CD4-positive, alpha-beta T cell (primary cell): Measurements from ENCODE around the gene CALHM2. TPM values are rescaled to one million over a fixed set of nuclear protein-coding genes. Genes with fewer than 3 reads are reported as not detected.

Source experiments
- ATAC-seq: fragments of 200-7000 bp; cut with Tn5 transposase; one replicate; pipeline ENCODE4 v1.10.0; 2022; ENCODE audit warnings: mild to moderate bottlenecking; ENCODE audit not compliant: poor library complexity
- CTCF ChIA-PET: fragments of 350-600 bp; sonication (Branson Sonifier 250); formaldehyde crosslinking; loops from one replicate; lab custom pipeline; 2021; ENCODE audit warnings: antibody characterized with exemption, inconsistent platforms; lab: Charles Lee
- POLR2A ChIA-PET: fragments of 350-600 bp; sonication (Branson Sonifier 250); formaldehyde crosslinking; loops from one replicate; lab custom pipeline; 2021; ENCODE audit warnings: antibody characterized with exemption, inconsistent platforms; lab: Charles Lee
- DNase-seq, 14 experiments: peaks; one replicate each; pipeline ENCODE4 v3.0.0-alpha.2; 2013 to 2020; ENCODE audit warnings: mixed read lengths in 2 of 14
- H3K27ac ChIP-seq, 2 donors: one replicate each; pipeline versions ENCODE4 v1.5.1 to v1.7.0; 2013; ENCODE audit warnings: low read length in 2 of 2, low read depth in 1 of 2, mild to moderate bottlenecking in 1 of 2
- H3K27me3 ChIP-seq, 2 experiments: 1 replicate in 1 of 2; 2 replicates in 1 of 2; pipeline versions ENCODE4 v1.6.1 to v1.7.0; 2013; ENCODE audit warnings: low read length in 2 of 2, control low read depth in 1 of 2, mild to moderate bottlenecking in 1 of 2, moderate library complexity in 1 of 2; ENCODE audit not compliant: insufficient read depth in 2 of 2, control insufficient read depth in 1 of 2
- H3K36me3 ChIP-seq: one replicate; pipeline ENCODE4 v1.6.1; 2013; ENCODE audit warnings: low read length, control low read depth; ENCODE audit not compliant: insufficient read depth
- H3K4me1 ChIP-seq: one replicate; pipeline ENCODE4 v1.6.1; 2013; ENCODE audit warnings: low read length, control low read depth; ENCODE audit not compliant: insufficient read depth
- H3K4me3 ChIP-seq: one replicate; pipeline ENCODE4 v1.5.1; 2013; ENCODE audit warnings: mild to moderate bottlenecking, low read length, moderate library complexity
- H3K9me3 ChIP-seq, 2 experiments: 1 replicate in 1 of 2; 2 replicates in 1 of 2; pipeline versions ENCODE4 v1.6.1 to v1.7.0; 2013; ENCODE audit warnings: low read length in 2 of 2, mild to moderate bottlenecking in 2 of 2, control low read depth in 1 of 2, moderate library complexity in 1 of 2; ENCODE audit not compliant: control insufficient read depth in 1 of 2, insufficient read depth in 1 of 2
- H3K27ac Mint-ChIP-seq: one replicate; pipeline ENCODE4 v1.8.0; 2020; ENCODE audit warnings: mixed read lengths
- H3K27me3 Mint-ChIP-seq: one replicate; pipeline ENCODE4 v1.8.0; 2021; ENCODE audit warnings: mixed read lengths
- H3K36me3 Mint-ChIP-seq: one replicate; pipeline ENCODE4 v1.8.0; 2021; ENCODE audit warnings: low read depth, mixed read lengths
- H3K4me1 Mint-ChIP-seq: one replicate; pipeline ENCODE4 v1.8.0; 2021; ENCODE audit warnings: low read depth, mixed read lengths
- H3K4me3 Mint-ChIP-seq: one replicate; pipeline ENCODE4 v1.8.0; 2020; ENCODE audit warnings: mild to moderate bottlenecking, mixed read lengths
- H3K9me3 Mint-ChIP-seq: one replicate; pipeline ENCODE4 v1.8.0; 2020; ENCODE audit warnings: mixed read lengths
- intact Hi-C, 2 experiments: fragments of 100-400 bp; cut with DNase I in 1 of 2; cut with micrococcal nuclease in 1 of 2; formaldehyde crosslinking; loops; one replicate each; pipeline versions ENCODE4 v1.15.1 to v1.9.0; 2023 to 2025; cut with DNase I, micrococcal nuclease
- total RNA-seq, 174 experiments: library from RNA in 2 of 174; stranded (reverse) in 2 of 174; gene quantifications; one replicate each; pipeline ENCODE4 v1.2.3 and lab custom pipeline; 2021 to 2026
- TF ChIP-seq, protein P1 (sequence below): fragments of 200-600 bp; IDR thresholded peaks from one replicate; pipeline ENCODE4 v1.8.0; 2022; ENCODE audit warnings: antibody characterized with exemption, mild to moderate bottlenecking

CALHM2 gene
- total RNA-seq, 2 experiments from 2014 or later: 3.1 to 4.0 TPM

DNA sequence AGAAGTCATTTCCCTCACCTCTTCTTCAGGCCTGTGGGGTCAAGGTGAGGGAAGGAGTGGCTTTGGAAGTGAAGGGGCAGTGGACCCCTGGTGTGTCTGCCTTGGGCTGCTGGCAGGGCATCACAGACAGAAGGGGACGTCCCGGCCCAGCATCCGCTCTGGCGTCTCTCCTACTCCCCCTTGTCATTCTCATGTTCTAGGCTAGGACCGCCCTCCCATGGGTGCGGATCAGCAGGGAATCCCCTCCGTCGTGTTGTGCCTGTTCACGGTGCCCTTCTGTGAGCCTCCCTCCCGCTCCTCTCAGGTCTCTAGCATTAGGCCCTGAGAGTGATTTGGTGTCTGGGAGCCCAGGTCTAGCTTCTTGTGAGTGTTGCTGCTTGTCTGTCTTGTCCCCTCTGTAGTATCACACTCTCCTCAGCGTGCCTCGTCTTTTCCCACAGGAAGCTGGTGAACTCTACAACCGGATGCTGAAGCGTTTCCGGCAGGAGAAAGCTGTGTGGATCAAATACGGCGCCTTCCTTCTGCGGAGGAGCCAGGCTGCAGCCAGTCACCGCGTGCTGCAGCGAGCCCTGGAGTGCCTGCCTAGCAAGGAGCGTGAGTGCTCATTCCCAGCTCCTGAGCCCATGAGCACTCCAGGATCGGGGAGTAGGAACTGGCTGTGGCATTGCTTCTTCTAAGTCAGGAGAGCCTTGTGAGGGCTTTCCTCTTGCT lies 8.5 kb downstream of the CALHM2 start:
- DNase-seq (no peak), ATAC-seq (no peak)
- no peak overlapping the region for H3K4me3 Mint-ChIP-seq
- no peaks in the 10 kb centered on the region for H3K9me3 ChIP-seq
- TF ChIP-seq, protein P1, sequence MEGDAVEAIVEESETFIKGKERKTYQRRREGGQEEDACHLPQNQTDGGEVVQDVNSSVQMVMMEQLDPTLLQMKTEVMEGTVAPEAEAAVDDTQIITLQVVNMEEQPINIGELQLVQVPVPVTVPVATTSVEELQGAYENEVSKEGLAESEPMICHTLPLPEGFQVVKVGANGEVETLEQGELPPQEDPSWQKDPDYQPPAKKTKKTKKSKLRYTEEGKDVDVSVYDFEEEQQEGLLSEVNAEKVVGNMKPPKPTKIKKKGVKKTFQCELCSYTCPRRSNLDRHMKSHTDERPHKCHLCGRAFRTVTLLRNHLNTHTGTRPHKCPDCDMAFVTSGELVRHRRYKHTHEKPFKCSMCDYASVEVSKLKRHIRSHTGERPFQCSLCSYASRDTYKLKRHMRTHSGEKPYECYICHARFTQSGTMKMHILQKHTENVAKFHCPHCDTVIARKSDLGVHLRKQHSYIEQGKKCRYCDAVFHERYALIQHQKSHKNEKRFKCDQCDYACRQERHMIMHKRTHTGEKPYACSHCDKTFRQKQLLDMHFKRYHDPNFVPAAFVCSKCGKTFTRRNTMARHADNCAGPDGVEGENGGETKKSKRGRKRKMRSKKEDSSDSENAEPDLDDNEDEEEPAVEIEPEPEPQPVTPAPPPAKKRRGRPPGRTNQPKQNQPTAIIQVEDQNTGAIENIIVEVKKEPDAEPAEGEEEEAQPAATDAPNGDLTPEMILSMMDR: no peak
- peaks cover 2% of the 10 kb centered on the region for H3K4me1 Mint-ChIP-seq
- H3K27me3 Mint-ChIP-seq: no peaks in the 10 kb centered on the region
- ChIA-PET CTCF (no interaction called here), POLR2A (no interaction called here)
- no peaks in the 10 kb centered on the region for H3K27me3 ChIP-seq
- peaks cover 90% of the 10 kb centered on the region for H3K36me3 Mint-ChIP-seq
- no peak overlapping the region for H3K4me3 ChIP-seq
- intact Hi-C loops: no loop called here
- peaks cover 90% of the 10 kb centered on the region for H3K36me3 ChIP-seq
- no peaks in the 10 kb centered on the region for H3K9me3 Mint-ChIP-seq
- H3K4me1 ChIP-seq: peaks cover 21% of the 10 kb centered on the region
- H3K27ac ChIP-seq: no peak overlapping the region
- H3K27ac Mint-ChIP-seq: no peak overlapping the region

DNA sequence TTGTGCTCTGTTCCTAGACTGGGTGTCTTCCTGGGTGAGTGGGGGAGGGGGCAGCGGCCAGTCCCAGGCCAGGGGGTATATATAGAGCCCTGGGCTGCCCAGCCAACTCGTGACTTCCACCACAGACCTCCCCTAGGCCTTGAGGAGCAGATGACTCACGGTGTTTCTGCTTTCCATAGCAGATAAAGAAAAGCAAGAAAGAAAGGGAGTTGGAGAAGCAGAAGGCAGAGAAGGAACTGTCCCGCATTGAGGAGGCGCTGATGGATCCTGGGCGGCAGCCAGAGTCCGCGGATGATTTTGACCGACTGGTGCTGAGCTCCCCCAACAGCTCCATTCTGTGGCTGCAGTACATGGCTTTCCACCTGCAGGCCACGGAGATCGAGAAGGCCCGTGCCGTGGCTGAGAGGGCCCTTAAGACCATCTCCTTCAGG lies 10.1 kb downstream of the CALHM2 start:
- TF ChIP-seq, protein P1: no peak
- H3K27ac ChIP-seq: no peak overlapping the region
- no peak overlapping the region for H3K27ac Mint-ChIP-seq

DNA sequence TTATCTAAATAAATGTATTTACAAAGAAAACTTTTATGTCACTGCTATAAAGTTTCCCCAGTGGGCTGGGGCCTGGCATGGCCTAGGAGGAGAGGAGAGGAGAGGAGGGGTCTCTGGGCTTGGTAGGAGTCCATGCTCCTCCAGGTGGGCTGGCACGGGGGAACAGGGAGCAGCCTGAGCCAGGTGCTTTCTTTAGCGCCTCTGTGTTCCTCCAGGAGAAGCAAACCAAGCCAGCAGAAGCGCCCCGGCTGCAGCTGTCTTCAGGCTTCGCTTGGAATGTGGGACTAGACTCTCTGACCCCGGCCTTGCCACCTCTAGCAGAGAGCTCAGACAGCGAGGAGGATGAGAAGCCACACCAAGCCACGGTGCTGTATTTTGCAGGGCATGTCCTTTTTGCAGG lies 10.6 kb downstream of the CALHM2 start:
- CTCF ChIA-PET: no interaction called here
- no peak for ATAC-seq

More for the DNA sequence above, 10.1 kb downstream of the CALHM2 start:
- no peaks in the 10 kb centered on the region for H3K9me3 ChIP-seq
- no peak for DNase-seq
- Mint-ChIP-seq H3K36me3 (peaks cover 90% of the 10 kb centered on the region), H3K9me3 (no peaks in the 10 kb centered on the region), H3K4me3 (no peak overlapping the region), H3K4me1 (no peaks in the 10 kb centered on the region), H3K27me3 (no peaks in the 10 kb centered on the region)
- H3K36me3 ChIP-seq: peaks cover 93% of the 10 kb centered on the region
- no peaks in the 10 kb centered on the region for H3K27me3 ChIP-seq
- ChIA-PET CTCF (no interaction called here), POLR2A (no interaction called here)
- H3K4me1 ChIP-seq: peaks cover 8% of the 10 kb centered on the region
- intact Hi-C loops: no loop called here
- ATAC-seq: no peak
- H3K4me3 ChIP-seq: no peak overlapping the region

More for the DNA sequence above, 10.6 kb downstream of the CALHM2 start:
- intact Hi-C loops: no loop called here
- no peak overlapping the region for H3K27ac Mint-ChIP-seq
- Histone ChIP-seq H3K27me3 (no peaks in the 10 kb centered on the region), H3K27ac (no peak overlapping the region), H3K36me3 (peaks cover 93% of the 10 kb centered on the region), H3K4me3 (no peak overlapping the region), H3K4me1 (peaks cover 4% of the 10 kb centered on the region), H3K9me3 (no peaks in the 10 kb centered on the region)
- peaks cover 91% of the 10 kb centered on the region for H3K36me3 Mint-ChIP-seq
- TF ChIP-seq, protein P1: no peak
- H3K9me3 Mint-ChIP-seq: no peaks in the 10 kb centered on the region
- no peaks in the 10 kb centered on the region for H3K4me1 Mint-ChIP-seq
- no peak for DNase-seq
- POLR2A ChIA-PET: no interaction called here
- no peaks in the 10 kb centered on the region for H3K27me3 Mint-ChIP-seq
- H3K4me3 Mint-ChIP-seq: no peak overlapping the region
